OCI-LY7 (cell line): Measurements from ENCODE around the gene DBNDD1. TPM values are rescaled to one million over a fixed set of nuclear protein-coding genes. Genes with fewer than 3 reads are reported as not detected.

Experiments used
- BruUV-seq: library from RNA; stranded (reverse); fragments of 400-500 nt; replicated peaks from 2 replicates; lab custom pipeline; 2021; lab: Mats Ljungman, UMichigan
- CTCF ChIA-PET: fragments of 300-600 bp; sonication (Branson Sonifier 250); formaldehyde crosslinking; loops from one replicate; lab custom pipeline; 2022; ENCODE audit warnings: antibody characterized with exemption; ENCODE audit not compliant: unreplicated experiment; lab: Charles Lee
- POLR2A ChIA-PET: fragments of 300-600 bp; sonication (Branson Sonifier 250); formaldehyde crosslinking; loops from one replicate; lab custom pipeline; 2022; ENCODE audit warnings: antibody characterized with exemption; lab: Charles Lee
- DNase-seq: peaks from one replicate; pipeline ENCODE4 v3.0.0-alpha.2; 2015; ENCODE audit warnings: low spot score
- H2AFZ ChIP-seq: fragments of 200-600 bp; sonication (generic), shearing (Covaris generic); 2 replicates; pipeline ENCODE4 v1.6.1; 2014; ENCODE audit warnings: mild to moderate bottlenecking, antibody characterized with exemption, low read length, moderate library complexity
- H3K27ac ChIP-seq: fragments of 200-600 bp; sonication (generic); 2 replicates; pipeline ENCODE4 v1.5.1; 2014; ENCODE audit warnings: mixed run types, low read depth, mild to moderate bottlenecking, moderate library complexity, low read length, inconsistent platforms; ENCODE audit not compliant: poor library complexity, severe bottlenecking
- H3K36me3 ChIP-seq: fragments of 200-600 bp; sonication (generic); 2 replicates; pipeline ENCODE4 v1.6.1; 2014; ENCODE audit warnings: mild to moderate bottlenecking, antibody characterized with exemption, low read length, moderate library complexity, mixed read lengths; ENCODE audit not compliant: insufficient read depth
- H3K4me1 ChIP-seq: fragments of 200-600 bp; sonication (generic); 2 replicates; pipeline ENCODE4 v1.5.1; 2014; ENCODE audit warnings: mild to moderate bottlenecking, low read length; ENCODE audit not compliant: insufficient read depth, poor library complexity, severe bottlenecking
- H3K4me2 ChIP-seq: fragments of 200-600 bp; sonication (generic); 2 replicates; pipeline ENCODE4 v1.6.1; 2014; ENCODE audit warnings: mild to moderate bottlenecking, low read length
- H3K4me3 ChIP-seq: fragments of 200-600 bp; sonication (generic); 2 replicates; pipeline ENCODE4 v1.5.1; 2014; ENCODE audit warnings: mild to moderate bottlenecking, low read depth, low read length; ENCODE audit not compliant: poor library complexity, severe bottlenecking
- H3K79me2 ChIP-seq: fragments of 200-600 bp; sonication (generic); 2 replicates; pipeline ENCODE4 v1.6.1; 2016; ENCODE audit warnings: low read depth, mild to moderate bottlenecking, low read length, moderate library complexity, mixed read lengths; ENCODE audit not compliant: insufficient read depth
- H3K9me2 ChIP-seq: fragments of 200-600 bp; sonication (generic); 2 replicates; pipeline ENCODE4 v1.6.1; 2016; ENCODE audit warnings: mild to moderate bottlenecking, low read length, mixed read lengths; ENCODE audit not compliant: insufficient read depth
- H3K9me3 ChIP-seq: fragments of 200-600 bp; sonication (generic); 2 replicates; pipeline ENCODE4 v1.6.1; 2014; ENCODE audit warnings: mild to moderate bottlenecking, mixed run types, low read length, mixed read lengths
- H4K20me1 ChIP-seq: fragments of 200-600 bp; sonication (generic); 2 replicates; pipeline ENCODE4 v1.6.1; 2014; ENCODE audit warnings: mild to moderate bottlenecking, antibody characterized with exemption, low read length, moderate library complexity, mixed read lengths; ENCODE audit not compliant: insufficient read depth
- CTCF ChIP-seq: fragments of 200-600 bp; sonication (generic); conservative IDR thresholded peaks from 2 replicates; pipeline ENCODE4 v1.5.1; 2014; ENCODE audit warnings: mild to moderate bottlenecking, antibody characterized with exemption, low read length, moderate library complexity, mixed read lengths
- EZH2phosphoT487 ChIP-seq: fragments of 200-600 bp; sonication (generic); IDR thresholded peaks from 2 replicates; pipeline ENCODE4 v1.6.1; 2018; ENCODE audit warnings: low read depth, borderline replicate concordance, mild to moderate bottlenecking, mixed run types, antibody characterized with exemption, low read length, moderate library complexity, mixed read lengths
- intact Hi-C: fragments of 100-400 bp; cut with micrococcal nuclease; formaldehyde crosslinking; loops from one replicate; pipeline ENCODE4 v1.10.0; 2022; ENCODE audit not compliant: unreplicated experiment
- total RNA-seq, 2 experiments: library from RNA; depleted of rRNA in 1 of 2; stranded (reverse); fragments of >200 nt in 1 of 2; shearing (Covaris generic) in 1 of 2; gene quantifications; 2 replicates each; pipeline ENCODE4 v1.2.3, GENCODE V29; 2014 to 2022

DBNDD1 gene
- total RNA-seq, 2 experiments from 2014 or later, result 0.57 to 0.98 TPM

- H3K4me3 ChIP-seq, result no peak overlapping the region
- no peaks in the 10 kb centered on the region for H4K20me1 ChIP-seq
- no peaks in the 10 kb centered on the region for H3K79me2 ChIP-seq
- H3K27ac ChIP-seq, result no peak overlapping the region
- no peaks in the 10 kb centered on the region for H3K9me2 ChIP-seq
- H3K36me3 ChIP-seq, result no peaks in the 10 kb centered on the region
- DNase-seq, result no peak
- H3K4me1 ChIP-seq, result no peaks in the 10 kb centered on the region
- peaks cover 5% of the 10 kb centered on the region; the same call in 1 of the 2 replicates for H3K9me3 ChIP-seq
- ChIA-PET CTCF (no interaction called here), POLR2A (no interaction called here)
- no peak overlapping the region for H2AFZ ChIP-seq
- TF ChIP-seq CTCF (no peak), EZH2phosphoT487 (no peak)
- no peak overlapping the region for H3K4me2 ChIP-seq
- BruUV-seq, result no TSS peak
- intact Hi-C loops, result no loop called here
These were observed 29.6 kb upstream of the DBNDD1 start for GRCh38 chr16:90048737-90049330.

GRCh38 chr16:90048347-90048722 is 29.1 kb upstream of the DBNDD1 start:
- ChIA-PET CTCF (no interaction called here), POLR2A (no interaction called here)
- 0 out of 2 replicates have a peak, but pooled peaks cover 4% of the 10 kb centered on the region for H3K9me3 ChIP-seq
- H2AFZ ChIP-seq, result no peak overlapping the region
- no peak for DNase-seq
- intact Hi-C loops, result no loop called here
- no peaks in the 10 kb centered on the region for H4K20me1 ChIP-seq
- TF ChIP-seq EZH2phosphoT487, result no peak
- no peak for TF ChIP-seq CTCF
- no peak overlapping the region for H3K4me2 ChIP-seq
- BruUV-seq, result no TSS peak
- no peaks in the 10 kb centered on the region for H3K36me3 ChIP-seq
- no peak overlapping the region for H3K4me3 ChIP-seq
- no peaks in the 10 kb centered on the region for H3K9me2 ChIP-seq
- H3K4me1 ChIP-seq, result no peaks in the 10 kb centered on the region
- no peak overlapping the region for H3K27ac ChIP-seq
- H3K79me2 ChIP-seq, result no peaks in the 10 kb centered on the region

GRCh38 chr16:90047714-90048346 is 28.6 kb upstream of the DBNDD1 start:
- no peak for DNase-seq
- 0 out of 2 replicates have a peak, but pooled peaks cover 4% of the 10 kb centered on the region for H3K9me3 ChIP-seq
- no peaks in the 10 kb centered on the region for H3K79me2 ChIP-seq
- ChIA-PET CTCF (no interaction called here), POLR2A (no interaction called here)
- no TSS peak for BruUV-seq
- TF ChIP-seq CTCF, result no peak
- TF ChIP-seq EZH2phosphoT487, result no peak
- no peak overlapping the region for H3K27ac ChIP-seq
- no peak overlapping the region for H3K4me2 ChIP-seq
- H3K4me1 ChIP-seq, result no peaks in the 10 kb centered on the region
- intact Hi-C loops, result no loop called here
- H3K4me3 ChIP-seq, result no peak overlapping the region
- H4K20me1 ChIP-seq, result no peaks in the 10 kb centered on the region
- no peak overlapping the region for H2AFZ ChIP-seq
- no peaks in the 10 kb centered on the region for H3K36me3 ChIP-seq
- H3K9me2 ChIP-seq, result no peaks in the 10 kb centered on the region
